Panc1 (cell line): ENCODE data around the gene INPP4A. TPM values are rescaled to one million over a fixed set of nuclear protein-coding genes. Genes with fewer than 3 reads are reported as not detected.

Experiments used
- ATAC-seq: fragments of 200-7000 bp; cut with Tn5 transposase; 2 replicates; pipeline ENCODE4 v1.9.1; 2020; ENCODE audit warnings: mild to moderate bottlenecking, moderate library complexity
- Bru-seq: library from RNA; stranded (reverse); fragments of 400-500 nt; gene quantifications from one replicate; lab custom pipeline; 2021; lab: Mats Ljungman, UMichigan
- BruChase-seq, 2 experiments: library from RNA; stranded (reverse); fragments of 400-500 nt; gene quantifications; one replicate each; lab custom pipeline; 2021; lab: Mats Ljungman, UMichigan
- BruUV-seq: library from RNA; stranded (reverse); fragments of 400-500 nt; replicated peaks from 2 replicates; lab custom pipeline; 2021; lab: Mats Ljungman, UMichigan
- CTCF ChIA-PET: fragments of 300-600 bp; sonication (Branson Sonifier 250); formaldehyde crosslinking; loops from one replicate; lab custom pipeline; 2022; ENCODE audit warnings: antibody characterized with exemption; lab: Charles Lee
- POLR2A ChIA-PET: fragments of 300-600 bp; sonication (Branson Sonifier 250); formaldehyde crosslinking; loops from one replicate; lab custom pipeline; 2022; ENCODE audit warnings: antibody characterized with exemption; lab: Charles Lee
- DNase-seq: peaks from one replicate; pipeline ENCODE4 v3.0.0-alpha.2; 2010; ENCODE audit warnings: low read depth, low spot score
- H3K27ac ChIP-seq: 2 replicates; pipeline ENCODE4 v1.5.1; 2011; ENCODE audit warnings: mild to moderate bottlenecking, low read length, inconsistent platforms
- H3K27me3 ChIP-seq: fragments of 200-500 bp; sonication (Bioruptor generic); 2 replicates; pipeline ENCODE4 v1.6.0; 2014; ENCODE audit warnings: low read length, inconsistent platforms; ENCODE audit not compliant: control insufficient read depth, insufficient read depth
- H3K36me3 ChIP-seq: fragments of 200-500 bp; sonication (Bioruptor generic); 2 replicates; pipeline ENCODE4 v1.5.1; 2014; ENCODE audit warnings: inconsistent platforms, mild to moderate bottlenecking, low read length, moderate library complexity; ENCODE audit not compliant: control insufficient read depth, insufficient read depth
- H3K4me1 ChIP-seq: 2 replicates; pipeline ENCODE4 v1.5.1; 2011; ENCODE audit warnings: inconsistent platforms, mild to moderate bottlenecking, low read length, moderate library complexity; ENCODE audit not compliant: control insufficient read depth, insufficient read depth
- H3K4me3 ChIP-seq, 2 experiments: 2 replicates each; pipeline ENCODE4 v1.5.1; 2011 to 2012; ENCODE audit warnings: low read depth in 2 of 2, low read length in 2 of 2, mild to moderate bottlenecking in 2 of 2, inconsistent platforms in 1 of 2, moderate library complexity in 1 of 2
- H3K9me3 ChIP-seq: fragments of 200-500 bp; sonication (Bioruptor generic); 2 replicates; pipeline ENCODE4 v1.5.1; 2014; ENCODE audit warnings: low read depth, mild to moderate bottlenecking, inconsistent platforms, low read length, moderate library complexity; ENCODE audit not compliant: control insufficient read depth, insufficient read depth
- POLR2AphosphoS5 ChIP-seq: IDR thresholded peaks from 2 replicates; pipeline ENCODE4 v1.6.1; 2012; ENCODE audit warnings: mild to moderate bottlenecking, low read depth, low read length, moderate library complexity
- SIN3A ChIP-seq: IDR thresholded peaks from 2 replicates; pipeline ENCODE4 v1.6.1; 2012; ENCODE audit warnings: low read depth, mild to moderate bottlenecking, low read length, moderate library complexity, borderline replicate concordance; ENCODE audit not compliant: insufficient read depth
- TCF7L2 ChIP-seq: IDR thresholded peaks from 2 replicates; pipeline ENCODE4 v1.6.1; 2011; ENCODE audit warnings: mild to moderate bottlenecking, low read depth, low read length, inconsistent platforms
- in situ Hi-C: cut with HindIII; loops from 2 replicates; pipeline ENCODE4 v1.10.0; 2016; ENCODE audit warnings: low sequenced_read_pairs, low pct_unique_long_range_greater_than_20kb
- intact Hi-C: fragments of 100-400 bp; cut with micrococcal nuclease; formaldehyde crosslinking; loops from one replicate; pipeline ENCODE4 v1.10.0; 2022; ENCODE audit not compliant: unreplicated experiment
- long read RNA-seq: library from polyadenylated mRNA; unstranded; transcript quantifications from one replicate; pipeline ENCODE4 v2.0.0, GENCODE V29; 2021; ENCODE audit not compliant: unreplicated experiment
- polyA plus RNA-seq: library from polyadenylated mRNA; unstranded; fragments of >200 nt; gene quantifications from one replicate; pipeline ENCODE4 v1.2.1, GENCODE V29; 2012; ENCODE audit warnings: missing spikeins; ENCODE audit not compliant: insufficient read length
- total RNA-seq: library from RNA; stranded (reverse); gene quantifications from one replicate; pipeline ENCODE4 v1.2.1, GENCODE V29; 2021; ENCODE audit not compliant: unreplicated experiment
- TF ChIP-seq, protein P1 (sequence below): fragments of 450-650 bp; IDR thresholded peaks from 2 replicates; pipeline ENCODE4 v1.5.1; 2017; ENCODE audit warnings: mild to moderate bottlenecking
- TF ChIP-seq, protein P2 (sequence below), 2 experiments: IDR thresholded peaks; 2 replicates each; pipeline ENCODE4 v1.6.1; 2011 to 2012; ENCODE audit warnings: low read depth in 2 of 2, control low read depth in 1 of 2, low read length in 1 of 2, mild to moderate bottlenecking in 1 of 2, moderate library complexity in 1 of 2; ENCODE audit not compliant: insufficient read depth in 1 of 2

INPP4A gene
- 22.9 TPM for total RNA-seq
- 17.6 TPM for polyA plus RNA-seq
- Bru-seq, nascent RNA: percentile 64 among the genes with signal in this experiment
- BruChase-seq, experiment 1, labeled RNA remaining after a 2-hour chase: percentile 68 among the genes with signal in this experiment
- BruChase-seq, experiment 2, labeled RNA remaining after a 6-hour chase: percentile 66 among the genes with signal in this experiment
- long read RNA-seq, transcript INPP4A-205 (25 exons, 3,365 nt): major isoform, 22 of 73 reads
- long read RNA-seq, partial matches to known transcripts: 21 of 73 reads
- long read RNA-seq, other reads (novel, unspliced or antisense): 30 of 73 reads

GRCh38 chr2:98444436-98445176 is at the start of gene INPP4A:
Gene INPP4A, plus strand, starts transcription at chr2:98444858. Its CDS starts 75,191 bp downstream, at chr2:98520049.
- Histone ChIP-seq H3K4me1 (peaks cover 10% of the 10 kb centered on the region), H3K9me3 (no peaks in the 10 kb centered on the region), H3K4me3 (peak within 1 kb of the TSS; percentile 83 to 88), H3K27ac (peak within 1 kb of the TSS; percentile 85), H3K27me3 (no peaks in the 10 kb centered on the region), H3K36me3 (no peaks in the 10 kb centered on the region)
- TF ChIP-seq POLR2AphosphoS5: peak; percentile 39; the same call in 1 of the 2 replicates
- TF ChIP-seq SIN3A: peak; percentile 60; the same call in 1 of the 2 replicates
- TF ChIP-seq, protein P1, sequence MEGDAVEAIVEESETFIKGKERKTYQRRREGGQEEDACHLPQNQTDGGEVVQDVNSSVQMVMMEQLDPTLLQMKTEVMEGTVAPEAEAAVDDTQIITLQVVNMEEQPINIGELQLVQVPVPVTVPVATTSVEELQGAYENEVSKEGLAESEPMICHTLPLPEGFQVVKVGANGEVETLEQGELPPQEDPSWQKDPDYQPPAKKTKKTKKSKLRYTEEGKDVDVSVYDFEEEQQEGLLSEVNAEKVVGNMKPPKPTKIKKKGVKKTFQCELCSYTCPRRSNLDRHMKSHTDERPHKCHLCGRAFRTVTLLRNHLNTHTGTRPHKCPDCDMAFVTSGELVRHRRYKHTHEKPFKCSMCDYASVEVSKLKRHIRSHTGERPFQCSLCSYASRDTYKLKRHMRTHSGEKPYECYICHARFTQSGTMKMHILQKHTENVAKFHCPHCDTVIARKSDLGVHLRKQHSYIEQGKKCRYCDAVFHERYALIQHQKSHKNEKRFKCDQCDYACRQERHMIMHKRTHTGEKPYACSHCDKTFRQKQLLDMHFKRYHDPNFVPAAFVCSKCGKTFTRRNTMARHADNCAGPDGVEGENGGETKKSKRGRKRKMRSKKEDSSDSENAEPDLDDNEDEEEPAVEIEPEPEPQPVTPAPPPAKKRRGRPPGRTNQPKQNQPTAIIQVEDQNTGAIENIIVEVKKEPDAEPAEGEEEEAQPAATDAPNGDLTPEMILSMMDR: no peak
- TF ChIP-seq TCF7L2: no peak
- TF ChIP-seq, protein P2, sequence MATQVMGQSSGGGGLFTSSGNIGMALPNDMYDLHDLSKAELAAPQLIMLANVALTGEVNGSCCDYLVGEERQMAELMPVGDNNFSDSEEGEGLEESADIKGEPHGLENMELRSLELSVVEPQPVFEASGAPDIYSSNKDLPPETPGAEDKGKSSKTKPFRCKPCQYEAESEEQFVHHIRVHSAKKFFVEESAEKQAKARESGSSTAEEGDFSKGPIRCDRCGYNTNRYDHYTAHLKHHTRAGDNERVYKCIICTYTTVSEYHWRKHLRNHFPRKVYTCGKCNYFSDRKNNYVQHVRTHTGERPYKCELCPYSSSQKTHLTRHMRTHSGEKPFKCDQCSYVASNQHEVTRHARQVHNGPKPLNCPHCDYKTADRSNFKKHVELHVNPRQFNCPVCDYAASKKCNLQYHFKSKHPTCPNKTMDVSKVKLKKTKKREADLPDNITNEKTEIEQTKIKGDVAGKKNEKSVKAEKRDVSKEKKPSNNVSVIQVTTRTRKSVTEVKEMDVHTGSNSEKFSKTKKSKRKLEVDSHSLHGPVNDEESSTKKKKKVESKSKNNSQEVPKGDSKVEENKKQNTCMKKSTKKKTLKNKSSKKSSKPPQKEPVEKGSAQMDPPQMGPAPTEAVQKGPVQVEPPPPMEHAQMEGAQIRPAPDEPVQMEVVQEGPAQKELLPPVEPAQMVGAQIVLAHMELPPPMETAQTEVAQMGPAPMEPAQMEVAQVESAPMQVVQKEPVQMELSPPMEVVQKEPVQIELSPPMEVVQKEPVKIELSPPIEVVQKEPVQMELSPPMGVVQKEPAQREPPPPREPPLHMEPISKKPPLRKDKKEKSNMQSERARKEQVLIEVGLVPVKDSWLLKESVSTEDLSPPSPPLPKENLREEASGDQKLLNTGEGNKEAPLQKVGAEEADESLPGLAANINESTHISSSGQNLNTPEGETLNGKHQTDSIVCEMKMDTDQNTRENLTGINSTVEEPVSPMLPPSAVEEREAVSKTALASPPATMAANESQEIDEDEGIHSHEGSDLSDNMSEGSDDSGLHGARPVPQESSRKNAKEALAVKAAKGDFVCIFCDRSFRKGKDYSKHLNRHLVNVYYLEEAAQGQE (IDR thresholded peaks at IDR 0.05; ENCODE audit: insufficient read depth in 1 of 2, low read depth in 2 of 2, low read length in 1 of 2): no peak
- in situ Hi-C loops (no loop called here), intact Hi-C loops (no loop called here)
- BruUV-seq: no TSS peak
- ATAC-seq (peak; percentile 95), DNase-seq (no peak)
- ChIA-PET CTCF (interaction anchor here (0.6 kb wide), 1 partner anchor 43 kb away, joined by 3 read pairs; no protein-coding TSS in a partner anchor), POLR2A (no interaction called here)

- no TSS peak for BruUV-seq
- H3K27me3 ChIP-seq: peaks cover 16% of the 10 kb centered on the region
- no peak for DNase-seq
- intact Hi-C loops (no loop called here), in situ Hi-C loops (no loop called here)
- H3K4me1 ChIP-seq: no peaks in the 10 kb centered on the region
- no peak overlapping the region for H3K27ac ChIP-seq
- ChIA-PET POLR2A (no interaction called here), CTCF (no interaction called here)
- no peak overlapping the region for H3K4me3 ChIP-seq
- TF ChIP-seq, protein P1: no peak
- TF ChIP-seq SIN3A (no peak), TCF7L2 (no peak)
- H3K9me3 ChIP-seq: no peaks in the 10 kb centered on the region
- H3K36me3 ChIP-seq: no peaks in the 10 kb centered on the region
- ATAC-seq: no peak
These were observed 48.7 kb upstream of the INPP4A start for GRCh38 chr2:98395977-98396376.
